SK-N-SH treated with all-trans-retinoic acid at 6 μM for 48 hours (cell line): ENCODE measurements around the gene RRAS2.

Source experiments
- ATAC-seq: fragments of 200-7000 bp; cut with Tn5 transposase; 3 replicates; pipeline ENCODE4 v1.9.1; 2020; ENCODE audit warnings: mild to moderate bottlenecking, moderate library complexity
- ARNTL ChIP-seq: fragments of 450-650 bp; formaldehyde crosslinking; IDR thresholded peaks from 2 replicates; pipeline ENCODE4 v1.5.0; 2020; ENCODE audit warnings: low read depth, mild to moderate bottlenecking, moderate library complexity, borderline replicate concordance
- BACH2 ChIP-seq: fragments of 250-450 bp; sonication (Bioruptor Pico); IDR thresholded peaks from 2 replicates; pipeline ENCODE4 v1.9.0; 2021; ENCODE audit warnings: mild to moderate bottlenecking, borderline replicate concordance
- CREB5 ChIP-seq: fragments of 250-450 bp; sonication (Bioruptor Pico); IDR thresholded peaks from 2 replicates; pipeline ENCODE4 v1.5.1; 2020; ENCODE audit warnings: low read depth, mild to moderate bottlenecking, moderate library complexity
- CSDC2 ChIP-seq: fragments of 250-450 bp; sonication (Bioruptor Pico); IDR thresholded peaks from 2 replicates; pipeline ENCODE4 v1.5.0; 2020; ENCODE audit warnings: mild to moderate bottlenecking, moderate library complexity
- CSRNP3 ChIP-seq: fragments of 250-450 bp; sonication (Bioruptor Pico); IDR thresholded peaks from 2 replicates; pipeline ENCODE4 v1.5.1; 2021; ENCODE audit warnings: mild to moderate bottlenecking, moderate library complexity
- ESRRG ChIP-seq: fragments of 250-450 bp; sonication (Bioruptor Pico); IDR thresholded peaks from 2 replicates; pipeline ENCODE4 v1.6.1; 2021; ENCODE audit warnings: mild to moderate bottlenecking
- GLIS3 ChIP-seq: fragments of 250-450 bp; sonication (Bioruptor Pico); IDR thresholded peaks from 2 replicates; pipeline ENCODE4 v1.5.0; 2020; ENCODE audit warnings: mild to moderate bottlenecking, moderate library complexity
- ISL1 ChIP-seq: fragments of 250-450 bp; sonication (Bioruptor Pico); IDR thresholded peaks from 2 replicates; pipeline ENCODE4 v2.1.2; 2022; ENCODE audit warnings: mild to moderate bottlenecking, moderate library complexity
- OSR1 ChIP-seq: fragments of 250-450 bp; sonication (Bioruptor Pico); IDR thresholded peaks from 2 replicates; pipeline ENCODE4 v1.8.0; 2022; ENCODE audit warnings: moderate library complexity, mild to moderate bottlenecking, inconsistent platforms
- POU6F1 ChIP-seq: fragments of 250-450 bp; sonication (Bioruptor Pico); IDR thresholded peaks from 2 replicates; pipeline ENCODE4 v1.8.0; 2021; ENCODE audit warnings: low read depth, mild to moderate bottlenecking, moderate library complexity, borderline replicate concordance
- PPARA ChIP-seq: fragments of 250-450 bp; sonication (Bioruptor Pico); IDR thresholded peaks from 2 replicates; pipeline ENCODE4 v1.5.0; 2020; ENCODE audit warnings: mild to moderate bottlenecking, borderline replicate concordance
- RARB ChIP-seq: fragments of 250-450 bp; sonication (Bioruptor Pico); IDR thresholded peaks from 2 replicates; pipeline ENCODE4 v1.8.0; 2021; ENCODE audit warnings: mild to moderate bottlenecking, moderate library complexity
- SNAI2 ChIP-seq: fragments of 250-450 bp; sonication (Bioruptor Pico); IDR thresholded peaks from 2 replicates; pipeline ENCODE4 v1.5.0; 2020; ENCODE audit warnings: mild to moderate bottlenecking, moderate library complexity
- TCF4 ChIP-seq: fragments of 250-450 bp; sonication (Bioruptor Pico); IDR thresholded peaks from 2 replicates; pipeline ENCODE4 v1.8.0; 2021; ENCODE audit warnings: mild to moderate bottlenecking, moderate library complexity, borderline replicate concordance
- TOX ChIP-seq: fragments of 250-450 bp; sonication (Bioruptor Pico); IDR thresholded peaks from 2 replicates; pipeline ENCODE4 v1.8.0; 2021; ENCODE audit warnings: mild to moderate bottlenecking, moderate library complexity, borderline replicate concordance
- TSHZ2 ChIP-seq: fragments of 250-450 bp; sonication (Bioruptor Pico); IDR thresholded peaks from 2 replicates; pipeline ENCODE4 v1.5.0; 2020; ENCODE audit warnings: mild to moderate bottlenecking, moderate library complexity
- ZC3H10 ChIP-seq: fragments of 250-450 bp; sonication (Bioruptor Pico); IDR thresholded peaks from 2 replicates; pipeline ENCODE4 v1.5.1; 2021; ENCODE audit warnings: mild to moderate bottlenecking, moderate library complexity
- ZFP3 ChIP-seq: fragments of 250-450 bp; sonication (Bioruptor Pico); IDR thresholded peaks from 2 replicates; pipeline ENCODE4 v1.5.0; 2020; ENCODE audit warnings: mild to moderate bottlenecking, moderate library complexity
- ZFP30 ChIP-seq: fragments of 450-650 bp; formaldehyde crosslinking; IDR thresholded peaks from 2 replicates; pipeline ENCODE4 v1.5.0; 2022; ENCODE audit warnings: mild to moderate bottlenecking, moderate library complexity
- ZNF565 ChIP-seq: fragments of 450-650 bp; formaldehyde crosslinking; conservative IDR thresholded peaks from 2 replicates; pipeline ENCODE4 v1.5.0; 2020; ENCODE audit warnings: low read depth, mild to moderate bottlenecking, moderate library complexity
- ZNF70 ChIP-seq: fragments of 450-650 bp; formaldehyde crosslinking; IDR thresholded peaks from 2 replicates; pipeline ENCODE4 v1.5.0; 2020; ENCODE audit warnings: mild to moderate bottlenecking, moderate library complexity
- ZNF8 ChIP-seq: fragments of 450-650 bp; formaldehyde crosslinking; IDR thresholded peaks from 2 replicates; pipeline ENCODE4 v1.5.0; 2020; ENCODE audit warnings: mild to moderate bottlenecking, moderate library complexity

RRAS2 gene

GRCh38 chr11:14269692-14270573 lies 89.0 kb downstream of the RRAS2 start:
- TF ChIP-seq ISL1 (CRISPR knock-in tag), result no peak
- no peak for TF ChIP-seq TOX
- TF ChIP-seq TCF4 (CRISPR knock-in tag), result no peak
- TF ChIP-seq ZNF8 (CRISPR knock-in tag), result no peak
- TF ChIP-seq TSHZ2 (CRISPR knock-in tag), result no peak
- TF ChIP-seq OSR1 (CRISPR knock-in tag), result no peak
- no peak for TF ChIP-seq POU6F1 (CRISPR knock-in tag)
- TF ChIP-seq ZNF565, result no peak
- no peak for TF ChIP-seq ZC3H10
- no peak for TF ChIP-seq ESRRG (CRISPR knock-in tag)
- TF ChIP-seq ZFP3 (CRISPR knock-in tag), result no peak
- TF ChIP-seq ZFP30, result no peak
- no peak for TF ChIP-seq RARB (CRISPR knock-in tag)
- no peak for TF ChIP-seq CSDC2 (CRISPR knock-in tag)
- TF ChIP-seq BACH2 (CRISPR knock-in tag), result no peak
- no peak for TF ChIP-seq ZNF70 (CRISPR knock-in tag)
- TF ChIP-seq SNAI2, result no peak
- TF ChIP-seq PPARA, result no peak
- no peak for TF ChIP-seq ARNTL (CRISPR knock-in tag)
- TF ChIP-seq CSRNP3 (CRISPR knock-in tag), result no peak
- ATAC-seq, result no peak

- TF ChIP-seq TSHZ2 (CRISPR knock-in tag) (no peak), PPARA (no peak), BACH2 (CRISPR knock-in tag) (no peak), CREB5 (CRISPR knock-in tag) (no peak), ZNF8 (CRISPR knock-in tag) (no peak), ZNF565 (no peak), GLIS3 (CRISPR knock-in tag) (no peak), ESRRG (CRISPR knock-in tag) (no peak), CSRNP3 (CRISPR knock-in tag) (no peak)
- no peak for ATAC-seq
These were observed 90.9 kb downstream of the RRAS2 start for GRCh38 chr11:14267861-14268635.
